Hepatocyte (in vitro differentiated cells): ENCODE measurements around the gene FOXRED1. TPM values are rescaled to one million over a fixed set of nuclear protein-coding genes. Genes with fewer than 3 reads are reported as not detected.

Experiments used
- DNase-seq: peaks from one replicate; pipeline ENCODE4 v3.0.0-alpha.2; 2016; ENCODE audit warnings: low spot score
- H2AFZ ChIP-seq: fragments of 200-600 bp; sonication (generic); 2 replicates; pipeline ENCODE4 v1.6.0; 2016; ENCODE audit warnings: antibody characterized with exemption, mild to moderate bottlenecking
- H3K27ac ChIP-seq: fragments of 200-600 bp; sonication (generic); 2 replicates; pipeline ENCODE4 v1.5.1; 2016; ENCODE audit warnings: mild to moderate bottlenecking
- H3K27me3 ChIP-seq: fragments of 200-600 bp; sonication (generic); 2 replicates; pipeline ENCODE4 v1.6.1; 2016
- H3K36me3 ChIP-seq: fragments of 200-600 bp; sonication (generic); replicated peaks from 2 replicates; pipeline ENCODE4 v1.5.1; 2016; ENCODE audit warnings: low read depth; ENCODE audit not compliant: insufficient read depth
- H3K4me1 ChIP-seq: fragments of 200-600 bp; sonication (generic); 2 replicates; pipeline ENCODE4 v1.5.1; 2016; ENCODE audit warnings: mild to moderate bottlenecking, moderate library complexity; ENCODE audit not compliant: insufficient read depth
- H3K4me2 ChIP-seq: fragments of 200-600 bp; sonication (generic); 2 replicates; pipeline ENCODE4 v1.6.0; 2016
- H3K4me3 ChIP-seq: fragments of 200-600 bp; sonication (generic); 2 replicates; pipeline ENCODE4 v1.5.1; 2016; ENCODE audit warnings: mild to moderate bottlenecking
- H3K79me2 ChIP-seq: fragments of 200-600 bp; sonication (generic); 2 replicates; pipeline ENCODE4 v1.6.0; 2017; ENCODE audit warnings: mild to moderate bottlenecking
- H3K9me2 ChIP-seq: fragments of 200-600 bp; sonication (generic); replicated peaks from 2 replicates; pipeline ENCODE4 v1.6.0; 2017; ENCODE audit warnings: mild to moderate bottlenecking; ENCODE audit not compliant: insufficient read depth
- H3K9me3 ChIP-seq: fragments of 200-600 bp; sonication (generic); 2 replicates; pipeline ENCODE4 v1.5.1; 2016; ENCODE audit warnings: low read depth, mild to moderate bottlenecking
- H4K20me1 ChIP-seq: fragments of 200-600 bp; sonication (generic); 2 replicates; pipeline ENCODE4 v1.6.0; 2016; ENCODE audit warnings: mild to moderate bottlenecking; ENCODE audit not compliant: insufficient read depth, poor library complexity, severe bottlenecking
- EZH2 ChIP-seq: fragments of 200-600 bp; sonication (generic); IDR thresholded peaks from 2 replicates; pipeline ENCODE4 v1.6.1; 2016; ENCODE audit warnings: antibody characterized with exemption, mild to moderate bottlenecking, borderline replicate concordance
- EZH2phosphoT487 ChIP-seq: fragments of 200-600 bp; sonication (generic); IDR thresholded peaks from one replicate; pipeline ENCODE4 v1.6.1; 2018; ENCODE audit warnings: antibody characterized with exemption, mild to moderate bottlenecking, low read depth, moderate library complexity; ENCODE audit not compliant: unreplicated experiment, severe bottlenecking
- WGBS: methylation state at CpG from one replicate; pipeline ENCODE4 v1.1.6; 2016; ENCODE audit warnings: low lambda C conversion rate; ENCODE audit errors: missing lambda C conversion rate; 5-methylcytosine and 5-hydroxymethylcytosine counted together
- polyA plus RNA-seq: library from polyadenylated mRNA; unstranded; fragments of >200 nt; fragmentation: Nextera tagmentation; extraction: Ambion mirVana; gene quantifications from 2 replicates; pipeline ENCODE4 v1.2.1, GENCODE V29; 2016
- total RNA-seq: library from RNA; depleted of rRNA; stranded (reverse); fragments of >200 nt; gene quantifications from 2 replicates; pipeline ENCODE4 v1.2.3, GENCODE V29; 2014
- TF ChIP-seq, protein P1 (sequence below): fragments of 200-600 bp; sonication (generic); IDR thresholded peaks from 2 replicates; pipeline ENCODE4 v1.5.1; 2016; ENCODE audit warnings: antibody characterized with exemption, mild to moderate bottlenecking; ENCODE audit not compliant: poor library complexity

Gene FOXRED1
- total and polyA plus RNA-seq, 2 experiments from 2014 or later: 28.8 to 46.1 TPM

DNA sequence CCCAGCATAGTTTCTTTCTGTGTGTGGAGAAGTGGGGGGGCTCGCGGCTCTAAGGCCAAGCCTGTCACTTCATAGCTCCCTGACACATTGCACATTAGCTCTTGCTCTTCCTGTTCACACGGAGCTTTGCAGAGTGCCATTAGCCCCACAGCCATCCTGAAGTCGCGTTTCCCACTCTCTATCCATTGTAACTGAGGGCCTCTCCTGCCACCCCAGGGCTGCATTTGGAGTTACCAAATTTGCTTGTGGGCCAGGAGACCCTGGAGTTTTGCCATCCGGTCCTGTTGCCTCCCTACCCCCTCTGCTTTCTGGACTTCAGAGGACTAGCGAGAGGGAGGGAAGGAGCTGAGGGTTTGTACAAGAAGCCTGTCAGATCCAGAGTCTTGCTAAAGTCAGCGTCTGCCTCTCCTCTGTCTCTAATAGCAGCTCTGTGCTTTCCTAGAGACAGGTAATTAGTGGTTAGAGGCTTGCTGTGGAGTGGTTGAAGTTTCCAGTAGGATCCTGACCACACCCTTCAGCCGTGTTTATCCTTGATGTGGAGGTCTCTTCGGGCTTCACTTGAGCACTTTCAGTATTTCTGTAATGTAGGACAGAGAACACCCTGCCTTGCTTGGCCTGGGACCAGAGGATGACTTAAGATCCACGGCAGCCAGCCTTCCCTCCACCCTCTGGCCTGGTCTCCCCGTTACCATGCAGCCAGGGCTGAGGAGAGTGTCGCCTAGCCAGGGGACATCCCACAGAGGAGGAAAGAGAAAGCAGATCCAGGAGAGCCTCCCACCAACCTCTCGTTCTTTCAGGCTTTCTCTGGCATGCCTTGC is 49.0 kb downstream of the FOXRED1 start:
- Histone ChIP-seq H3K4me2 (peak overlapping the region; percentile 55), H3K27ac (peak overlapping the region; percentile 93), H4K20me1 (no peaks in the 10 kb centered on the region), H3K36me3 (no peaks in the 10 kb centered on the region), H3K27me3 (no peaks in the 10 kb centered on the region), H3K79me2 (peaks cover 7% of the 10 kb centered on the region), H3K9me2 (no peaks in the 10 kb centered on the region), H3K9me3 (no peaks in the 10 kb centered on the region), H3K4me1 (peaks cover 27% of the 10 kb centered on the region), H2AFZ (peak overlapping the region; percentile 7), H3K4me3 (no peak overlapping the region)
- WGBS: 65% methylated on average over 14 of the region's 14 CpGs
- no peak for TF ChIP-seq EZH2
- DNase-seq: peak; percentile 64

DNA sequence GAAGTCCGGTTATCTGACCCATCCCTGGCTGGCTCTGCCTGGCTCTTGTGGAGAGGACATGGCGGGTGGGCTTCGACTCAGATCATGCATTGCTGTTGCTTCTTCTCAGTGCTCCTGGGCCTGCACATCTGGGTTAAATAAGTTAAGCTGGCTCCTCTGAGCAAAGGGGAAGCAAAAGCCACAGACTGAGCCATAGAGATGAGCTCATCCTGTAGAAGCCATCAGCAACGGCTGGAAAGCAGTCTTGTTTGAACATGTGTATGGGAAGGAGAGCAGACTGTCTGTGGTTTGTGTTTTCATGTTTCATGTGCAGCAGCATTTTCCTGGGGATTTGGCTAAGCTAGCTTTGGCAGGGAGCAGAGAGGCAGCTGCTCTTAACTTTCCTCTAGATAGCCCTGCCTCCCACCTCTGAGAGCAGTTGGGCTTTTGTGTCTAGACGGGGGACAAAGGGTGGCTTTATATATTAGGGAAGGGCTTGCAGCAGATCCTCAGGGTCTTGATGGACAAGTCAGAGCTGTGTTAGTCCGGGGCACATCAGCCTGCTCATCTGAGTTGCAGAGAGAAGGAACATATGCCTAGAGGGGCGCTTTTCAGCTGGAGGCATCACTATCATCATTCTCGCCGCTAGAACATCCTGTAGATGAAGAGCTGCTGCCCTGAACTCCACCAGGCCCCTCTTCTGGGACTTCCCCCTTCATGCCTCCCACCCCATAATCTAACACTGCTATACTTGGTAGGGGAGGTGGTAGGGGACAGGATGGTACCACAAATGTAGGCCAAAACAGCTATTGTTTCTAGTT is 49.8 kb downstream of the FOXRED1 start:
- H2AFZ ChIP-seq: no peak overlapping the region
- peak overlapping the region; percentile 55 for H3K4me2 ChIP-seq
- no peak overlapping the region for H3K4me3 ChIP-seq

DNA sequence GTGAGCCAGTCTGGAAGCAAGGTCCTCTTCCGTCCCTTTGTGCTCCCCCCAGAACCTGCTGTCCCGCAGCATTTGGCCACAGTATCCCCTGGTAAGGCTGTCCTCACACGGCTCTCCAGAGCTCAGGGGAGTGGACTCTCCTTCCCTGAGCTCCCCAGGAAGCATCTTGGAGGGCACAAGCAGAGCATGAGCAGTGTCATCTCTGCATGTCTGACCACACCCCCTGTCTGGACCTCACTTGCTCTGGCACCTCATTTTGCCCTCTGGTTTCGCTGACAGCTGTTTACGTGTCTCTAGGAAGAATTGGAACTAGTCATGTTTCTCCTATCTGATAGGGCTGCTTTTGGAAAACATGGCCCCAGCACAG is 50.4 kb downstream of the FOXRED1 start:
- peaks cover 24% of the 10 kb centered on the region for H3K4me1 ChIP-seq
- peak overlapping the region; percentile 7 for H3K4me2 ChIP-seq
- H2AFZ ChIP-seq: no peak overlapping the region
- no peaks in the 10 kb centered on the region for H3K27me3 ChIP-seq
- no peaks in the 10 kb centered on the region for H3K9me2 ChIP-seq
- no peak overlapping the region for H3K4me3 ChIP-seq
- no peak for DNase-seq
- TF ChIP-seq, protein P1, sequence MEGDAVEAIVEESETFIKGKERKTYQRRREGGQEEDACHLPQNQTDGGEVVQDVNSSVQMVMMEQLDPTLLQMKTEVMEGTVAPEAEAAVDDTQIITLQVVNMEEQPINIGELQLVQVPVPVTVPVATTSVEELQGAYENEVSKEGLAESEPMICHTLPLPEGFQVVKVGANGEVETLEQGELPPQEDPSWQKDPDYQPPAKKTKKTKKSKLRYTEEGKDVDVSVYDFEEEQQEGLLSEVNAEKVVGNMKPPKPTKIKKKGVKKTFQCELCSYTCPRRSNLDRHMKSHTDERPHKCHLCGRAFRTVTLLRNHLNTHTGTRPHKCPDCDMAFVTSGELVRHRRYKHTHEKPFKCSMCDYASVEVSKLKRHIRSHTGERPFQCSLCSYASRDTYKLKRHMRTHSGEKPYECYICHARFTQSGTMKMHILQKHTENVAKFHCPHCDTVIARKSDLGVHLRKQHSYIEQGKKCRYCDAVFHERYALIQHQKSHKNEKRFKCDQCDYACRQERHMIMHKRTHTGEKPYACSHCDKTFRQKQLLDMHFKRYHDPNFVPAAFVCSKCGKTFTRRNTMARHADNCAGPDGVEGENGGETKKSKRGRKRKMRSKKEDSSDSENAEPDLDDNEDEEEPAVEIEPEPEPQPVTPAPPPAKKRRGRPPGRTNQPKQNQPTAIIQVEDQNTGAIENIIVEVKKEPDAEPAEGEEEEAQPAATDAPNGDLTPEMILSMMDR: no peak
- TF ChIP-seq EZH2phosphoT487: no peak
- no peak for TF ChIP-seq EZH2
- no peaks in the 10 kb centered on the region for H3K36me3 ChIP-seq
- peaks cover 3% of the 10 kb centered on the region for H3K79me2 ChIP-seq
- H4K20me1 ChIP-seq: no peaks in the 10 kb centered on the region
- 94% methylated on average over 5 of the region's 5 CpGs for WGBS
- peak overlapping the region; percentile 93 for H3K27ac ChIP-seq
- no peaks in the 10 kb centered on the region for H3K9me3 ChIP-seq

More for the DNA sequence above, 49.8 kb downstream of the FOXRED1 start:
- Histone ChIP-seq H3K4me1 (peaks cover 24% of the 10 kb centered on the region), H3K36me3 (no peaks in the 10 kb centered on the region), H4K20me1 (no peaks in the 10 kb centered on the region), H3K27me3 (no peaks in the 10 kb centered on the region), H3K9me3 (no peaks in the 10 kb centered on the region), H3K27ac (peak overlapping the region; percentile 93), H3K79me2 (peaks cover 7% of the 10 kb centered on the region), H3K9me2 (no peaks in the 10 kb centered on the region)
- peak; percentile 75 for DNase-seq
- no peak for TF ChIP-seq EZH2phosphoT487
- TF ChIP-seq, protein P1: no peak
- no peak for TF ChIP-seq EZH2
- WGBS: 59% methylated on average over 8 of the region's 9 CpGs

DNA sequence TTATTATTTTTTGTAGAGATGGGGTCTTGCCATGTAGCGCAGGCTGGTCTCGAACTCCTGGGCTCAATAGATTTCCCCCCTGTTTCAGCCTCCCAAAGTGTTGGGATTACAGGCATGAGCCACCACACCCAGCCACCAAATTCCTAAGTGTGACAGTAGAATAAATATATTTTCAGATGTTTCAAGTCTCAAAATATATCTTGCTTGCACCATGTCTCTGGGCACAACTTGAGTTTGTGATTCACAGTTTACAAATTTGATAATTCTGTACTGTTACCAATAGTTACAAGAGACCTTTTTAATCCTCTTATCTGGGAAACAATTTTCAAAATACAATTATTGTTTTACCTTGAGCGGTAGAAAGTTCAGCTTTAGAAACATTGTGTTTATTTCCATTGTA is 54.0 kb downstream of the FOXRED1 start:
- no peak for TF ChIP-seq EZH2
- TF ChIP-seq, protein P1: no peak
- no peaks in the 10 kb centered on the region for H3K36me3 ChIP-seq
- no peak for DNase-seq
- H2AFZ ChIP-seq: no peak overlapping the region
- H3K9me3 ChIP-seq: no peaks in the 10 kb centered on the region
- H3K4me1 ChIP-seq: peaks cover 14% of the 10 kb centered on the region
- no peaks in the 10 kb centered on the region for H3K27me3 ChIP-seq
- no peaks in the 10 kb centered on the region for H3K9me2 ChIP-seq
- 100% methylated on average over 3 of the region's 3 CpGs for WGBS
- H3K4me3 ChIP-seq: no peak overlapping the region
- H4K20me1 ChIP-seq: no peaks in the 10 kb centered on the region
- H3K4me2 ChIP-seq: no peak overlapping the region
- no peaks in the 10 kb centered on the region for H3K79me2 ChIP-seq
- no peak overlapping the region for H3K27ac ChIP-seq
